ENCODE measurements around the gene HYCC1. TPM values are rescaled to one million over a fixed set of nuclear protein-coding genes. Genes with fewer than 3 reads are reported as not detected.
"Not testable (repeated sequence)": the region's sequence is repeated elsewhere in the genome, so short reads cannot be mapped to it uniquely, and the experiment has no call there.

HYCC1 gene
- total RNA-seq = 35.0 TPM
- long read RNA-seq, transcript FAM126A-202 (12 exons, 3,130 nt) = major isoform, 11 of 16 reads
- long read RNA-seq, partial matches to known transcripts = 0 of 16 reads
- long read RNA-seq, other reads (novel, unspliced or antisense) = 5 of 16 reads

DNA sequence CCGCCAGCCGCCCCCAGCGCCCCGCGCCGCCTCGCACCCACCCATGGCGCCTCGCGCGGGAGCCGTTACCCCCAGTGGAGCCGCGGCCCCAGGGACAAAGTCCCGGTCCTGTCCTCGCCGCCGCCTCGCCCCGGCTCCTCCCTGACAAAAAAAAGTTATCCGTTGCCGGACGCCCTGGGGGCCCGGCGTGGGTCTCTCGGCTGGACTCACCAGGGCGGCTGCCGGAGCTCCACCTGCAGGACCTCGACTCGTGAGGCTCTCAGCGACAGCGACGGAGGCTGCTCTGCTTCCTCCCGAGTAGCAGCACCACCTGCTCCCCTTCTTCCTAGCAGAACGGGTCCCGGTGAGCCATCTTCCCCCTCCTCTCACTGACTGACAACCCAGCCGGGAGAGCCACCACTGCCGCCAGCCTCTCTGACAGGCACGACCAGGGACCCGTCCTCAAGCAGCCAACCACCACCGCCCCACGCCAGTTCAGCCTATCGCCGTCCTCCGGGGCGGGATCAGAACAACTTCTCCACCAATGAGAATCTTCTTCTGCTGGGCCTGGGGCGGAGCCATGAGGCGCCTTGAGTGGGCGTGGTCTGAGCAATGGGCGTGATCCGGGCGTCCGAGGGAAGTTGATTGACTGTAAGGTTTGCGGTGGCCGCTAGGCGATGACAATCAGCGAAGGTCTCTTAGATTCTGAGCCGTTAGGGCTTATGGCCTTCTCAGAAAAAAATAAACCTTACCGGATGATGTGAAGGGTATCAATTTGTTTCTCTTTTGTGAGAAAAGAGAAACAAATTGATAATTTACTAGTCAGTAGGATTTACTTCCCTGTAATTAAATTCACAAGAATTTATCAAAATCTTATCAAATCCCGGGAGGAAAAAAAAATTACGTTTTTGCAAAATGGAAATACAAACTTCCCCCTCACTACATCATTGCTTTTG is at the start of gene HYCC1:
TSS of gene HYCC1 (minus strand) at position 416 of the 935 bp plus-strand sequence. CDS start 23,019 bp downstream, outside the sequence.
- intact Hi-C loops (cut with DNase I) = loop anchor here (5.0 kb wide), 1 partner anchor 157 kb away; no protein-coding TSS in a partner anchor
- ATAC-seq (ENCODE audit: poor library complexity) (peak; percentile 99), DNase-seq (peak; percentile 99)

DNA sequence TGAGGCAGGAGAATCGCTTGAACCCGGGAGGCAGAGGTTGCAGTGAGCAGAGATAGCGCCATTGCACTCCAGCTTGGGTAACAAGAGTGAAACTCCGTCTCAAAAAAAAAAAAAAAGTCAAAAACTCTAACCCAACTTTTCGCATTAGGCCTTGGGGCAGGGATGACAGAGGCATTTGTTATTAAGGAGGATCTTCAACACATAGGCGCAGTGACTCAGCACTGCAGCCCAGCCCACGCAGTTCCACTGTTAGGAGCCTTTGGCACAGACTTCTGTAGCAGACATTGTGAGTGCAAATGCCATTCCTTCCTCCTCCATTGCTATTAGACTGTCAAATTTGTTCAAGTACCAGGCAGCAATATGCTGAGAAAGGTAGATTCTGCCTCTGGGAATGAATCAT is 48.5 kb upstream of the HYCC1 start:
- intact Hi-C loops (cut with DNase I) = no loop called here
- ATAC-seq (ENCODE audit: poor library complexity) = no peak

DNA sequence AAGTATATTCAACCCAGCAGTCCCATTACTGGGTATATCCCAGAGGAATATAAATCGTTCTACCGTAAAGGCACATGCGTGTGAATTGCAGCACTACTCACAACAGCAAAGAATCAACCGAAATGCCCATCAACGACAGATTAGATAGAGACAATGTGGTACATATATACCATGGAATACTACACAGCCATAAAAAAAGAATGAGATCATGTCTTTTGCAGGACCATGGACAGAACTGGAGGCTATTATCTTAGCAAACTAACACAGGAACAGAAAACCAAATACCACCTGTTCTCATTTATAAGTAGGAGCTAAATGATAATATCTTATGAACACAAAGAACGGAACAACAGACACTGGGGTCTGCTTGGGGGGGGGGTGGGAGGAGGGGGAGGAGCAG is 47.4 kb upstream of the HYCC1 start:
- no peak for ATAC-seq (ENCODE audit: poor library complexity)
- intact Hi-C loops (cut with DNase I) = no loop called here
- no peak for DNase-seq

More for the DNA sequence above, 48.5 kb upstream of the HYCC1 start:
- no peak for DNase-seq

DNA sequence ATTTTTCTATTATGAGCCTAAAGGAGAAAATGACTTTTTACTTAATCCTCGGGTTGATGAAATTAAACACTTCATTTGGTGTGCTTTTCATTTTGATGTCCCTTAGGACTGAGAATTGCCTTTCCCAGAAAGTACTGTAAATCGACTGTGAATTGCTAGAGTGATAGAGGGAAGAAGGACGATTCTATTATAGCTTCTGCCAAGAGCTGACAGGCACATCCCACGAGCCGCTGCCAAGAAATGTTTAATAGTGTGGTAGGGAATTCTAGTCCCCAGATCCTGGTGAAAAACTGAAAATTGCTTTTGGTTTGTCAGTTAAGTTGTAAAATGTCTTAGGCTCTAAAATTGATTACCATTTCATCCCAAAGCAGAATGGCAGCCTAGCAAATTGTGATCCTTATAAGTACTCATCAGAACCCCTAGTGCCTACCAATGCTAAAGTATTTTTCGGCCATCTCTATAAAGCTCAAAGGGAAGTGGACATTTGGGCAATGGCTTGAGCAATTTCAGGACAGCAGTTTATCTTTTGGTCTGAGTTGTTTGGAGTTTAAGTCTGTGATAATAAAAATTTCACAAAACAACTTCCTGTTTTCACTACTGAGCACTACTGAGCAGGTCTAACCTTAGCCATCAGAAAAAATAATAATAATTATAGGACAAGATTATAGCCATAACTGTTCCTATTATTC is 44.6 kb upstream of the HYCC1 start:
- ATAC-seq (ENCODE audit: poor library complexity) = no peak
- DNase-seq = no peak
- intact Hi-C loops (cut with DNase I) = loop anchor here (5.0 to 10.0 kb wide), 4 partner anchors 206 to 501 kb away; partner anchors contain the start of genes IL6 and TOMM7

DNA sequence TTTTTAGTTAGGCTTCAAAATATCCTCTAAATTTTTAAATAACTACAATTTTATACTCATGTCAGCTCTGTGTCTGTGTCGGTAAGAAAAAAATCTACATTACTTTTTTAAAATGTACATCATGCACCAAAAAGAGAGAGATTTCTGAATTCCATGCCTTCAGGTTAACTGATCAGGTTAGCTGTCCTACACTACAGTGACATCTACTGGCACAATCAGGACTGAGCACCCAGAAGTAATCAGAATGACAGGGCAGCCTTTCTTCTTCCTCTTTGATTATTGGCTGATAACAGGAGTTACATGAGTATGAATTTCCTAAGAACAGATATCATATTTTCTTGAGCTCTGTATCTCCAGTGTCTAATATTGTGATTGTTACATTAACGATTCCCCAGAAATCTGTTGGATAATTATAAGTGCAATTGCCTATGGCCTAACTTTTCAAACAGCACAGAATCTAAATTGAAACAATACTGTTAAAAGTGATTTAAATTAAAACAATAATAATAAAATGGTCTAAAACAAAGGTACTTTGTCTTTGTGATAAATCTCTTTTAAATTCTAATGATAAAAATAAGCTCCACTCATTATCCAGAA is 41.8 kb upstream of the HYCC1 start:
- DNase-seq = no peak
- peak; percentile 86 for ATAC-seq (ENCODE audit: poor library complexity)
- intact Hi-C loops (cut with DNase I) = loop anchor here (5.0 to 10.0 kb wide), 4 partner anchors 203 to 498 kb away; partner anchors contain the start of genes IL6 and TOMM7

DNA sequence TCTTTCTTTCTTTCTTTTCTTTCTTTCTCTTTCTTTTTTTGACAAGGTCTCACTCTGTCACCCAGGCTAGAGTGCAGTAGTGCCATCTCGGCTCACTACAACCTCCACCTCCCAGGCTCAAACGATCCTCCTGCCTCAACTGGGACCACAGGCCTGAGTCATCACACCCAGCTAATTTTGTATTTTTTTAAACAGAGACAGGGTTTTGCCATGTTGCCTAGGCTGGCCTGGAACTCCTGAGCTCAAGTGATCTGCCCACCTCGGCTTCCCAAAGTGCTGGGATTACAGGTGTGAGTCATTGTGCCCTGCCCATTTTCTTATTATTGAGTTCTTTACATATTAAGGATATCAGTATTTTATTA is 37.2 kb upstream of the HYCC1 start:
- not testable (repeated sequence) for DNase-seq; ATAC-seq (ENCODE audit: poor library complexity)
- intact Hi-C loops (cut with DNase I) = loop anchor here (10.0 kb wide), 2 partner anchors 226 to 326 kb away; partner anchors contain the start of genes IL6 and TOMM7

DNA sequence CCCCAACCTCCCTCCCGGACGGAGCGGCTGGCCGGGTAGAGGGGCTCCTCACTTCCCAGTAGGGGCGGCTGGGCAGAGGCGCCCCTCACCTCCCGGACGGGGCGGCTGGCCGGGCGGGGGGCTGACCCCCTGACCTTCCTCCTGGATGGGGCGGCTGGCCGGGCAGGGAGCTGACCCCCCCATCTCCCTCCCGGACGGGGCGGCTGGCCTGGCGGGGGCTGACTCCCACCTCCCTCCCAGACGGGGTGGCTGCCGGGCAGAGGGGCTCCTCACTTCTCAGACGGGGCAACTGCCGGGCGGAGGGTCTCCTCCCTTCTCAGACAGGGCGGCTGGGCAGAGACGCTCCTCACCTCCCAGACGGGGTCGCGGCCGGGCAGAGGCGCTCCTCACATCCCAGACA is 32.4 kb upstream of the HYCC1 start:
- DNase-seq; ATAC-seq (ENCODE audit: poor library complexity); intact Hi-C loops (cut with DNase I): not testable (repeated sequence)

DNA sequence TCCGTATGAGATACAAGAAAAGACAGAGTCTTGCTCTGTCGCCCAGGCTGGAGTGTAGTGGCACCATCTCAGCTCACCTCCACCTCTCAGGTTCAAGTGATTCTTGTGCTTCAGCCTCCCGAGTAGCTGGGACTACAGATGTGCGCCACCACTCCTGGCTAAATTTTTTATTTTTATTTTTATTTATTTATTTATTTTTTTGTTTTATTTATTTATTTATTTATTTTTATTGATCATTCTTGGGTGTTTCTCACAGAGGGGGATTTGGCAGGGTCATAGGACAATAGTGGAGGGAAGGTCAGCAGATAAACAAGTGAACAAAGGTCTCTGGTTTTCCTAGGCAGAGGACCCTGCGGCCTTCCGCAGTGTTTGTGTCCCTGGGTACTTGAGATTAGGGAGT is 31.2 kb upstream of the HYCC1 start:
- ATAC-seq (ENCODE audit: poor library complexity); DNase-seq; intact Hi-C loops (cut with DNase I): not testable (repeated sequence)

DNA sequence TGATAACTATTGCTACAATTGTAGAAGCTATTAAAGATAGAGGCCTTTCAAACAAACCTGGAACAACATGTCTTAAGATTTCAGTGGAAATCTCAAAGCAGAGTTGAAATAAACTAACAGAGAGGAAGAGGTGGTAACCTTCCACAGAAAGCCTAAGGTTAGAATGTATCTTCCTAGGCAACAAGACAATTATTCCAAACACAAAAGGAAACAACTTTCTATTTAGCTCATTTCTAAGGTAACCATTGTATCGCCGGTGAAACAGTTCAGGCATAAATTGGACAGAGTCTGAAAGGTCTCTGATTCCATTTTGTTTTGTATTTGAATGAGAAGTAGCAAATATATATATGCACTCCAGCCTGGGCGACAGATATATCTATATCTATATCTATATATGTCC is 30.7 kb upstream of the HYCC1 start:
- ATAC-seq (ENCODE audit: poor library complexity) (no peak), DNase-seq (no peak)
- intact Hi-C loops (cut with DNase I) = no loop called here

DNA sequence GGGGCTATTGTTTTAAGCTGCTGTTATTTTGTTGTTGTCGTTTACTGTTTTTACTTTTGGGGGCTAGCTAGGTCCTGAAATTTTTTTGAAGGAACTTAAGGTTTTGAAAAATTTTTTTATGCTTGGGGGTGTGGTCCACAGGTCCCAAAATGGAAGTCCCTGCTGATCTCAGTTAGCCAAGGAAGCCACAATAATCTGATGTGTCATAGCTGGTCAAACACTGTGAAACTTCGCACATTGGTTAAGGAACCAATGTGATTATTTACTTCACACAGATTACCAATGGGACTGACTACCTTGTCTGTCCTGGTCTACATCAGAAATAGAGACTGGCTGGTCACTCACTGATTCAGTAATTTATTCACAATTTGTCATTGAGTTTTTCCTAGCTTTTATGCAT is 29.5 kb upstream of the HYCC1 start:
- DNase-seq = no peak
- no peak for ATAC-seq (ENCODE audit: poor library complexity)
- intact Hi-C loops (cut with DNase I) = no loop called here

DNA sequence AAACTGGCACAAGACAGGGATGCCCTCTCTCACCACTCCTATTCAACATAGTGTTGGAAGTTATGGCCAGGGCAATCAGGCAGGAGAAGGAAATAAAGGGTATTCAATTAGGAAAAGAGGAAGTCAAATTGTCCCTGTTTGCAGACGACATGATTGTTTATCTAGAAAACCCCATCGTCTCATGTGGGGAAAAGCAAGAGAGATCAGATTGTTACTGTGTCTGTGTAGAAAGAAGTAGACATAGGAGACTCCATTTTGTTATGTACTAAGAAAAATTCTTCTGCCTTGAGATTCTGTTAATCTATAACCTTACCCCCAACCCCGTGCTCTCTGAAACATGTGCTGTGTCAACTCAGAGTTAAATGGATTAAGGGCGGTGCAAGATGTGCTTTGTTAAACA is 25.7 kb upstream of the HYCC1 start:
- DNase-seq; intact Hi-C loops (cut with DNase I); ATAC-seq (ENCODE audit: poor library complexity): not testable (repeated sequence)

DNA sequence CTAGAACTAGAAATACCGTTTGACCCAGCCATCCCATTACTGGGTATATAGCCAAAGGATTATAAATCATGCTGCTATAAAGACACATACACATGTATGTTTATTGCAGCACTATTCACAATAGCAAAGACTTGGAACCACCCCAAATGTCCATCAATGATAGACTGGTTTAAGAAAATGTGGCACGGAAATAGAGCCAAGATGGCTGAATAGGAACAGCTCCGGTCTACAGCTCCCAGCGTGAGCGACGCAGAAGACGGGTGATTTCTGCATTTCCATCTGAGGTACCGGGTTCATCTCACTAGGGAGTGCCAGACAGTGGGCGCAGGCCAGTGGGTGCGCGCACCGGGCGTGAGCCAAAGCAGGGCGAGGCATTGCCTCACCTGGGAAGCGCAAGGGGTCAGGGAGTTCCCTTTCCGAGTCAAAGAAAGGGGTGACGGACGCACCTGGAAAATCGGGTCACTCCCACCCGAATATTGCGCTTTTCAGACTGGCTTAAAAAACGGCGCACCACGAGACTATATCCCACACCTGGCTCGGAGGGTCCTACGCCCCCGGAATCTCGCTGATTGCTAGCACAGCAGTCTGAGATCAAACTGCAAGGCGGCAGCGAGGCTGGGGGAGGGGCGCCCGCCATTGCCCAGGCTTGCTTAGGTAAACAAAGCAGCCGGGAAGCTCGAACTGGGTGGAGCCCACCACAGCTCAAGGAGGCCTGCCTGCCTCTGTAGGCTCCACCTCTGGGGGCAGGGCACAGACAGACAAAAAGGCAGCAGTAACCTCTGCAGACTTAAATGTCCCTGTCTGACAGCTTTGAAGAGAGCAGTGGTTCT is 21.8 kb upstream of the HYCC1 start:
- DNase-seq; intact Hi-C loops (cut with DNase I); ATAC-seq (ENCODE audit: poor library complexity): not testable (repeated sequence)

DNA sequence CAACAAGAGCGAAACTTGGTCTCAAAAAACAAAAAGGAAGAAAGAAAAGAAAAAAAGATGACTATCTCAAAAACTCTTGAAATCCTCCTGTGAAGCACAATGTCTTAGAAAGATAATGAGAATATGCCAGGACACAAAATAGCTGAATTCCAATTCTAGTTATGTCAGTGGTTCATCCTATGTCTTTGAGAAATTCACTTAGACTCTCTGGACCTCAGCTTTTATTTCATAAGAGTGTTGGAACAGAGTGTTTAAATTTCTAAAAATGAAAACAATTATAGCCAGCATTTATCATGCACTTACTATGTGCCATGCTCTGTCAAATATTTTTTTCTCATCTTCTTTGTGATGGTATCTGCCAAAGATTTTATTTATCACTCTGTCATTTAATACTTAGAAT is 13.3 kb upstream of the HYCC1 start:
- no peak for ATAC-seq (ENCODE audit: poor library complexity)
- intact Hi-C loops (cut with DNase I) = no loop called here
- DNase-seq = no peak

DNA sequence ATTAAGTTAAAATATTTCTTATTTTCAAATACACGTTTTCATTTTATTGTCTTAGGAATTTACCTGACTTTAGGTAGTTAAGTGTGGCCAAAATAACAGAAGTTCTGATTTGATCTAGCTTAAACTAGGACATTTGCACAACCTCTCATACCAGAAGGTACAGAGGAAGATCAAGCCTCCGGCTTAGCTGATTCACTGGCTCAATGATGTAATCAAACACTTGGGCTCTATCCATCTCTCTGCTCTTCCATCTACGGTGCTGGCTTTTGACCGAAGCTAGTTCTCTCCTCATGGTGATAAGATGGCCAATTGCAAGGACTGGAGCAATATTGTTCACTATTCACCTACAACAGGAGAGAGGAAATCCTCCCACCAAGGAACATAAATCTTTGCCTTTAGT is 12.2 kb upstream of the HYCC1 start:
- ATAC-seq (ENCODE audit: poor library complexity) (no peak), DNase-seq (no peak)
- intact Hi-C loops (cut with DNase I) = no loop called here

DNA sequence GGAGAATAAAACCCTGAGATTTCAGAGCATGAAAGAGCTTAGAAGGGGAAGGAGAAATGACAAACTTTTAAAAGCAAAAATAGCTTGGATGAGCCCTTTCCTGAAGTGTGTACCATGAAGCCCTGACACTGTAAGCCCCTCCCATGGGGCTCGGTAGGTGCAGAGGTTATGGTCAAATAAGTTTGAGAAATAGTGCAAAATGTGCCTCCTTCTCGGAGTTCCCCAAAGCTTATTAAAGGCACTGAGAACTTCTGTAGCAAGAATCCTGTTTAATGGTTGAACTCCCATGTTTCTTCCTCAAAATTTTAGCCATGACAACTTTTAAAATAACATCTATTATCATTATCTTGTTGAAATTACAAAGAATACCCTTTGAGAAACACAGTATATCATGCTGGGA is 10.5 kb upstream of the HYCC1 start:
- DNase-seq (no peak), ATAC-seq (ENCODE audit: poor library complexity) (no peak)
- intact Hi-C loops (cut with DNase I) = no loop called here

DNA sequence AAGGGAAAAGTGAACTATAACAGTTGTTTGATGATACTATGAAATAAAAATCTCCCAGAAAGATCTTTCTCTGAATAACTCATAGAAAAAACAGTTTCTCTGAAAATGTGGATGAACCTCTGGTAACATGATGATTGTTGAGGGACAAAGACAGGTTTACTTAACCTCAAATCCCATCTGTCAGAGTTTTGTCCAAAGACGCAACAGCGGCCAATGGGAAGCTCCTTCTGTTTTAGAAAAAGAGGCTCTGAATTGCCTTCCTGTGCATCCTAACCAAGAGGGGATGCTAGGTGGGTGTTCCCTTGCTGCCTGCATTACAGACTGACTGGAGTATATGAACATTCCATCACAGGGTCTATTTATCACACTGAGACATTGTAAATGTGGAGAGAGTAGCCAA is 8.9 kb upstream of the HYCC1 start:
- ATAC-seq (ENCODE audit: poor library complexity) = no peak
- intact Hi-C loops (cut with DNase I) = no loop called here
- DNase-seq = no peak

DNA sequence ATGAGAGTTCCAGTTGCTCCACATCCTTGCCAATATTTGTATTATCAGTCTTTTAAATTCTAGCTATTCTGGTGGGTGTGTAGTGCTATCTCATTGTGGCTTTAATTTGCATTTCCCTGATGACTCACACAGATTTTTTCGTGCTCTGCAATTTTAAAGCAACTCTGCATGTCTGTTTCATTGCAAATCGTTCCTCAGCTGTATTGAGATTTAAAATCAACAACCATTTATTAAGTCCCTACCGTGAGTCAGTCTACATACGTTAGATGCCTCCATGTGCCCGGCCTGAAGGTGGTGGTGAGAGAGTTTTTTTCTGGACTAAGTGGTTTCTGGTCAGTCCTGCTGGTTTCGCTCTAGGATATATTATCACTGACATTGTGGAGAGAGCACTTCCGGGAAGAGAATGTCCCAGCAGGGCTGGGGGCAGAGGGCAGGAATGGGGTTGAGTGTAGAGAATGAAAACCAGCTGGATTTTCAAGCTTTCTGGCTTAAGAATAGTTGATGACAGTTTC is 8.4 kb upstream of the HYCC1 start:
- no peak for DNase-seq
- intact Hi-C loops (cut with DNase I) = no loop called here
- peak; percentile 46 for ATAC-seq (ENCODE audit: poor library complexity)

DNA sequence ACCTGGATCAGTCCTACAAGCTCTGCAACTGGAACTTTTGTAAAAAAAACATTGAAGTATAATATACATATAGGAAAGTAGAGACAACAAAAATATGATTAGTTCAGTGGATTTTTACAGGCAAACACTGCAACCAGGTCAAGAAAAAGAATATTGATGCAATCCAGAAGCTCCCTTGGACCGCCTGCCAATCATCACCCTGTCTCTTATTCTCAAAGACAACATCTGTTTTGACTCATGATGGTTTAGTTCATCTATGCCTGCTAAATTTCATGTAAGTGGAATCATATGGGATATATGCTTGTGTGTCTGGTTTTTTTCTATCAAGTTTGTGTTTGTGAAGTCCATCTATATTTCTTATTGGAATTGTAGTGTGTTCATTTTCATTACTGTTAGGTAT is 7.7 kb upstream of the HYCC1 start:
- ATAC-seq (ENCODE audit: poor library complexity) = no peak
- intact Hi-C loops (cut with DNase I) = no loop called here
- DNase-seq = no peak
